Caco-2 (cell line): ENCODE results near the gene DGKI. TPM values are rescaled to one million over a fixed set of nuclear protein-coding genes. Genes with fewer than 3 reads are reported as not detected.

Experiments
- BruUV-seq: library from RNA; stranded (reverse); fragments of 400-500 nt; replicated peaks from 2 replicates; lab custom pipeline; 2021; lab: Mats Ljungman, UMichigan
- CTCF ChIA-PET: fragments of 300-600 bp; sonication (Branson Sonifier 250); formaldehyde crosslinking; loops from one replicate; lab custom pipeline; 2022; ENCODE audit warnings: antibody characterized with exemption; lab: Charles Lee
- POLR2A ChIA-PET: fragments of 300-600 bp; sonication (Branson Sonifier 250); formaldehyde crosslinking; loops from one replicate; lab custom pipeline; 2022; ENCODE audit warnings: antibody characterized with exemption; lab: Charles Lee
- DNase-seq, 2 experiments: peaks; one replicate each; pipeline versions ENCODE4 v3.0.0 to v3.0.0-alpha.2; 2020 to 2022
- H3K27me3 ChIP-seq: replicated peaks from 2 replicates; pipeline ENCODE4 v1.6.0; 2011; ENCODE audit warnings: low read length; ENCODE audit not compliant: control insufficient read depth, insufficient read depth
- H3K36me3 ChIP-seq: 2 replicates; pipeline ENCODE4 v1.5.1; 2011; ENCODE audit warnings: low read length; ENCODE audit not compliant: control insufficient read depth, insufficient read depth
- H3K4me1 ChIP-seq: fragments of 250-450 bp; sonication (Bioruptor Pico); 2 replicates; pipeline ENCODE4 v1.5.1; 2020; ENCODE audit warnings: mild to moderate bottlenecking
- H3K4me3 ChIP-seq: 2 replicates; pipeline ENCODE4 v1.5.1; 2011; ENCODE audit warnings: low read depth, mild to moderate bottlenecking, control low read depth, low read length
- H3K9me3 ChIP-seq: fragments of 250-450 bp; sonication (Bioruptor Pico); 2 replicates; pipeline ENCODE4 v1.5.1; 2020; ENCODE audit warnings: mild to moderate bottlenecking, moderate library complexity
- H3K27ac Mint-ChIP-seq: one replicate; pipeline ENCODE4 v1.8.0; 2022; ENCODE audit warnings: mixed read lengths; ENCODE audit not compliant: unreplicated experiment
- H3K27me3 Mint-ChIP-seq: one replicate; pipeline ENCODE4 v1.8.0; 2022; ENCODE audit warnings: mixed read lengths; ENCODE audit not compliant: insufficient read depth, unreplicated experiment
- H3K36me3 Mint-ChIP-seq: one replicate; pipeline ENCODE4 v1.8.0; 2022; ENCODE audit warnings: mild to moderate bottlenecking, mixed read lengths; ENCODE audit not compliant: insufficient read depth, unreplicated experiment
- H3K4me1 Mint-ChIP-seq: one replicate; pipeline ENCODE4 v1.8.0; 2022; ENCODE audit warnings: low read depth, mixed read lengths; ENCODE audit not compliant: unreplicated experiment
- H3K4me3 Mint-ChIP-seq: one replicate; pipeline ENCODE4 v1.8.0; 2022; ENCODE audit warnings: mild to moderate bottlenecking, moderate library complexity, mixed read lengths; ENCODE audit not compliant: unreplicated experiment
- H3K9me3 Mint-ChIP-seq: one replicate; pipeline ENCODE4 v1.8.0; 2022; ENCODE audit warnings: mixed read lengths; ENCODE audit not compliant: unreplicated experiment
- CTCF ChIP-seq, 2 experiments: fragments of 200-600 bp in 1 of 2; IDR thresholded peaks; 1 replicate in 1 of 2; 2 replicates in 1 of 2; pipeline versions ENCODE4 v1.5.1 to v1.8.0; 2011 to 2022; ENCODE audit warnings: antibody characterized with exemption in 1 of 2, control low read depth in 1 of 2, inconsistent platforms in 1 of 2, low read depth in 1 of 2, low read length in 1 of 2, mild to moderate bottlenecking in 1 of 2, moderate library complexity in 1 of 2; ENCODE audit not compliant: insufficient read depth in 1 of 2, severe bottlenecking in 1 of 2, unreplicated experiment in 1 of 2
- intact Hi-C: fragments of 100-400 bp; cut with micrococcal nuclease; formaldehyde crosslinking; loops from one replicate; pipeline ENCODE4 v1.10.0; 2022; ENCODE audit not compliant: unreplicated experiment
- total RNA-seq: library from RNA; stranded (reverse); gene quantifications from 2 replicates; pipeline ENCODE4 v1.2.3, GENCODE V29; 2022

Gene DGKI
- total RNA-seq, 1 experiment from 2014 or later = 0.84 TPM

- ChIA-PET POLR2A (no interaction called here), CTCF (interaction anchor here (1.7 kb wide), 1 partner anchor 285 kb away, joined by 11 read pairs; no protein-coding TSS in a partner anchor)
- Mint-ChIP-seq H3K4me3 (no peak overlapping the region), H3K9me3 (no peaks in the 10 kb centered on the region), H3K4me1 (no peaks in the 10 kb centered on the region), H3K27me3 (peaks cover 10% of the 10 kb centered on the region), H3K36me3 (no peaks in the 10 kb centered on the region), H3K27ac (no peak overlapping the region)
- no peaks in the 10 kb centered on the region for H3K27me3 ChIP-seq
- intact Hi-C loops = loop anchor here (1.0 kb wide), 2 partner anchors 138 to 285 kb away; no protein-coding TSS in a partner anchor
- DNase-seq = no peak
- no TSS peak for BruUV-seq
- H3K9me3 ChIP-seq = no peaks in the 10 kb centered on the region
- H3K36me3 ChIP-seq = no peaks in the 10 kb centered on the region
- no peak overlapping the region for H3K4me3 ChIP-seq
- H3K4me1 ChIP-seq = no peaks in the 10 kb centered on the region
- TF ChIP-seq CTCF (IDR thresholded peaks at IDR 0.05; ENCODE audit: insufficient read depth in 1 of 2, low read depth in 1 of 2, low read length in 1 of 2, severe bottlenecking in 1 of 2, unreplicated experiment in 1 of 2) = no peak
Measured at GRCh38 chr7:137454767-137455166, 392.0 kb downstream of the DGKI start.

- intact Hi-C loops = loop anchor here (1.0 kb wide), 2 partner anchors 138 to 285 kb away; no protein-coding TSS in a partner anchor
- H3K4me3 ChIP-seq = no peak overlapping the region
- POLR2A ChIA-PET = no interaction called here
- CTCF ChIA-PET = interaction anchor here (1.7 kb wide), 1 partner anchor 285 kb away, joined by 11 read pairs; no protein-coding TSS in a partner anchor
- Mint-ChIP-seq H3K27me3 (peaks cover 10% of the 10 kb centered on the region), H3K27ac (no peak overlapping the region), H3K36me3 (no peaks in the 10 kb centered on the region), H3K4me3 (no peak overlapping the region), H3K4me1 (no peaks in the 10 kb centered on the region), H3K9me3 (no peaks in the 10 kb centered on the region)
- BruUV-seq = no TSS peak
- no peaks in the 10 kb centered on the region for H3K9me3 ChIP-seq
- peak in 1 of 2 experiments; percentile 43 for DNase-seq
- H3K27me3 ChIP-seq = no peaks in the 10 kb centered on the region
- H3K4me1 ChIP-seq = no peaks in the 10 kb centered on the region
- peak; percentile 54 to 61 for TF ChIP-seq CTCF (IDR thresholded peaks at IDR 0.05; ENCODE audit: insufficient read depth in 1 of 2, low read depth in 1 of 2, low read length in 1 of 2, severe bottlenecking in 1 of 2, unreplicated experiment in 1 of 2)
- no peaks in the 10 kb centered on the region for H3K36me3 ChIP-seq
Measured at GRCh38 chr7:137454246-137454724, 392.5 kb downstream of the DGKI start.

GRCh38 chr7:137453356-137453755, 393.4 kb downstream of the DGKI start:
- BruUV-seq = no TSS peak
- CTCF ChIA-PET = no interaction called here
- no peak overlapping the region for H3K4me3 Mint-ChIP-seq

More at GRCh38 chr7:137453356-137453755, 393.4 kb downstream of the DGKI start:
- no peaks in the 10 kb centered on the region for H3K4me1 ChIP-seq
- no peaks in the 10 kb centered on the region for H3K9me3 ChIP-seq
- Mint-ChIP-seq H3K4me1 (no peaks in the 10 kb centered on the region), H3K27ac (no peak overlapping the region), H3K27me3 (peaks cover 14% of the 10 kb centered on the region), H3K9me3 (no peaks in the 10 kb centered on the region), H3K36me3 (no peaks in the 10 kb centered on the region)
- no peaks in the 10 kb centered on the region for H3K36me3 ChIP-seq
- H3K4me3 ChIP-seq = no peak overlapping the region
- no peaks in the 10 kb centered on the region for H3K27me3 ChIP-seq
- intact Hi-C loops = no loop called here
- no peak for TF ChIP-seq CTCF (IDR thresholded peaks at IDR 0.05; ENCODE audit: insufficient read depth in 1 of 2, low read depth in 1 of 2, low read length in 1 of 2, severe bottlenecking in 1 of 2, unreplicated experiment in 1 of 2)
- POLR2A ChIA-PET = no interaction called here
- DNase-seq = no peak
